ENCODE data around the gene ZC3H12C.

Gene ZC3H12C

GRCh38 chr11:110217936-110218335 is 124.7 kb downstream of the ZC3H12C start:
- DNase-seq (ENCODE audit: low spot score) = no peak

- no peak for DNase-seq (ENCODE audit: low spot score)
Measured at GRCh38 chr11:110219006-110219785, 126.0 kb downstream of the ZC3H12C start.

Measured in SK-N-DZ (cell line).